Central memory CD8-positive, alpha-beta T cell (primary cell): Measurements from ENCODE around the gene ACTG2.

Experiments used
- ATAC-seq: fragments of 150-1000 bp; cut with Tn5 transposase; replicated peaks from 2 replicates; pipeline ENCODE4 v1.10.0; 2022; ENCODE audit warnings: mild to moderate bottlenecking, moderate FRiP score, moderate number of reproducible peaks; ENCODE audit not compliant: poor library complexity, severe bottlenecking; ENCODE audit errors: extremely low read depth
- DNase-seq, 2 donors: peaks; one replicate each; pipeline ENCODE4 v3.0.0; 2021; ENCODE audit warnings: low spot score in 2 of 2
- H3K27ac Mint-ChIP-seq: one replicate; pipeline ENCODE4 v1.8.0; 2022; ENCODE audit warnings: low read depth, mild to moderate bottlenecking, moderate library complexity, mixed read lengths
- H3K27me3 Mint-ChIP-seq: one replicate; pipeline ENCODE4 v1.8.0; 2022; ENCODE audit warnings: mixed read lengths
- H3K36me3 Mint-ChIP-seq: one replicate; pipeline ENCODE4 v1.8.0; 2022; ENCODE audit warnings: mild to moderate bottlenecking, moderate library complexity, mixed read lengths; ENCODE audit not compliant: insufficient read depth
- H3K4me1 Mint-ChIP-seq: one replicate; pipeline ENCODE4 v1.8.0; 2022; ENCODE audit warnings: mixed read lengths
- H3K4me3 Mint-ChIP-seq: one replicate; pipeline ENCODE4 v1.8.0; 2022; ENCODE audit warnings: mild to moderate bottlenecking, moderate library complexity, mixed read lengths
- H3K9me3 Mint-ChIP-seq: one replicate; pipeline ENCODE4 v1.8.0; 2022; ENCODE audit warnings: mixed read lengths

The ACTG2 gene

DNA sequence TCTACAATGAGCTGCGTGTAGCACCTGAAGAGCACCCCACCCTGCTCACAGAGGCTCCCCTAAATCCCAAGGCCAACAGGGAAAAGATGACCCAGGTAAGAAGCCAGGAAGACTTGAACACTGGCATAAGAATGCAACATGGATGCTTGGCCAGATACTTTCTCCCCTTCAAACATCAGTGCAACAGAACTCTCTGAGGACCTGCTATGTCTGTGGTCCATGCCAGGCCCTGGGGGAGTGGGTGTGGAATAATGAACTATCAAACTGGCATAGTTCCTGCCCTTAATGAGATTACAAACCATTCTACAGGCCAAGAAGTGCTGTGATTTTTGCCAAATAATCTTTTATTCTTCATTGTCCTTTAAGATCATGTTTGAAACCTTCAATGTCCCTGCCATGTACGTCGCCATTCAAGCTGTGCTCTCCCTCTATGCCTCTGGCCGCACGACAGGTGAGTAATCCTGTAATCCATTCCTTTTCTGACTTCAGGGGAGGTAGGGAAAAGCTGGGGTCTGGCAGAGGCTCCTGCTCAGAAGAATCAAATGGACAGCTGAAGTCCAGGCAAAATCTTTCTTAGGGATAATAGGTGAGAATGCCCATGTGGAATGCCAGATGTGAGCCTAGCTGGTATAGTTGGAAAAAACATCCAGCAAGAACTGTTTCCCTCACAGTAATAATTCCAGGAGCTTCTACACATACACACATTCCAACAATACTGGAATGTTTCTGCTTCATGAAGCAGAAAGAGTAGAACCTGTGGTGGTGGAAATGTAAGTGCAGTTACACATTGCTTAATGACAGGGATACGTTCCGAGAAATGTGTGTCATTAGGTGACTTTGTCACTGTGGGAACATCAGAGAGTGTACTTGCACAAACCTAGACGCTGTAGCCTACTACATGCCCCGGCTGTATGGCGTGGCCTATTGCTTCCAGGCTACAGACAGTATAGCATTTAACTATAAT is 16.2 kb downstream of the ACTG2 start:
- no peak for DNase-seq
- ATAC-seq = no peak
- Mint-ChIP-seq H3K9me3 (no peaks in the 10 kb centered on the region), H3K27me3 (no peaks in the 10 kb centered on the region), H3K27ac (no peak overlapping the region), H3K4me3 (no peak overlapping the region), H3K4me1 (no peaks in the 10 kb centered on the region), H3K36me3 (no peaks in the 10 kb centered on the region)

DNA sequence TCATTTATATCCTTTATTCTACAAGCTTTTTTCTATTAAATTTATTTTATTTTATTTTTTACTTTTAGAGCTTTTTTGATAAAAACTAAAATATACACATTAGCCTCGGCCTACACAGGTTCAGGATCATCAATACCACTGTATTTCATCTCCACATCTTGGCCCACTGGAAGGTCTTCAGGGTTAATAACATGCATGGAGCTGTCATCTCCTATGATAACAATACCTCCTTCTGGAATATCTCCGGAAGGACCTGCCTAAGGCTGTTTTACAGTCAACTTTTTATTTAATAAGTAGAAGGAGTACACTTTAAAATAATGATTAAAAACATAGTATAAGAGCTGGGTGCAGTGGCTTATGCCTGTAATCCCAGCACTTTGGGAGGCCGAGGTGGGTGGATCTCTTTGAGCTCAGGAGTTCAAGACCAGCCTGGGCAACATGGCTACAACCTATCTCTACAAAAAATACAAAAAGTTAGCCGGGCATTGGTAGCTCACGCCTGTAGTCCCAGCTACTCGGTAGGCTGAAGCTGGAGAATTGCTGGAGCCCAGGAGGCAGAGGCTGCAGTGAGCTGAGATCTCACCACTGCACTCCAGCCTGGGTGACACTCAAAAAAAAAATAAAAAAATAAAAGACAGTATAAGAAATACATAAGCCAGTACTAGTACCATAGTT is 18.2 kb downstream of the ACTG2 start:
- Mint-ChIP-seq H3K9me3 (no peaks in the 10 kb centered on the region), H3K4me3 (no peak overlapping the region), H3K27me3 (no peaks in the 10 kb centered on the region), H3K4me1 (no peaks in the 10 kb centered on the region), H3K27ac (no peak overlapping the region), H3K36me3 (peaks cover 3% of the 10 kb centered on the region)
- DNase-seq (no peak), ATAC-seq (no peak)

GRCh38 chr2:73911548-73912208 is 18.9 kb downstream of the ACTG2 start:
- Mint-ChIP-seq H3K4me3 (no peak overlapping the region), H3K27me3 (no peaks in the 10 kb centered on the region), H3K4me1 (no peaks in the 10 kb centered on the region), H3K9me3 (no peaks in the 10 kb centered on the region), H3K27ac (no peak overlapping the region), H3K36me3 (peaks cover 3% of the 10 kb centered on the region)
- no peak for DNase-seq
- no peak for ATAC-seq

- Mint-ChIP-seq H3K4me1 (no peaks in the 10 kb centered on the region), H3K9me3 (no peaks in the 10 kb centered on the region), H3K4me3 (no peak overlapping the region), H3K27ac (no peak overlapping the region), H3K27me3 (no peaks in the 10 kb centered on the region), H3K36me3 (peaks cover 3% of the 10 kb centered on the region)
- DNase-seq = no peak
- ATAC-seq = no peak
Measured at GRCh38 chr2:73913414-73914054, 20.7 kb downstream of the ACTG2 start.

GRCh38 chr2:73914667-73915066 is 21.9 kb downstream of the ACTG2 start:
- Mint-ChIP-seq H3K27me3 (no peaks in the 10 kb centered on the region), H3K27ac (no peak overlapping the region), H3K4me1 (no peaks in the 10 kb centered on the region), H3K9me3 (no peaks in the 10 kb centered on the region), H3K4me3 (no peak overlapping the region), H3K36me3 (peaks cover 3% of the 10 kb centered on the region)
- no peak for DNase-seq
- no peak for ATAC-seq

DNA sequence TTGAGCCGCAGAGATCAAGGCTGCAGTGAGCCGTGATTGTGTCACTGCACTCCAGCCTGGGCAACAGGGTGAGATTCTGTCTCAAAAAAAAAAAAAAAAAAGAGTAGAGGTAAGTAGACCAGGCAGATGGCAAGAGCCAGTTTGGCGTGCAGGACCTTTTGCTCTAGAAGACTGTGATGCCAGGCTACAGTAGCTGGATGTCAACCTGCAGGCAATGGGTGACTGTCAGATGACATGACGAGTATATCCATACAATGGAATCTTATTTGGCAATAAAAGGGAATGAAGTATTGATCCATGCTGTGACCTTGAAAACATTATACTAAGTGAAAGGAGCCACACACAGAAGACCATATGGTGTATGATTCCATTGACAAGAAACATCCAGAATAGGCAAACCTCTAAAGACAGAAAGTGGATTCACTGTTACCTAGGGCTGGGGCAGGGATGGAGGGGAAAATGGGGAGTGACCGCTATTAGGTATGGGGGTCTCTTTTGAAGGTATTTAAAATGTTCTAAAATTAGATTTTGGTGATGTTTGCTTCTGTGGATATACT is 22.7 kb downstream of the ACTG2 start:
- no peaks in the 10 kb centered on the region for H3K27me3 Mint-ChIP-seq
- ATAC-seq (no peak), DNase-seq (no peak)
- no peaks in the 10 kb centered on the region for H3K4me1 Mint-ChIP-seq
- no peak overlapping the region for H3K27ac Mint-ChIP-seq
- H3K36me3 Mint-ChIP-seq = peaks cover 3% of the 10 kb centered on the region
- H3K4me3 Mint-ChIP-seq = no peak overlapping the region
- no peaks in the 10 kb centered on the region for H3K9me3 Mint-ChIP-seq

DNA sequence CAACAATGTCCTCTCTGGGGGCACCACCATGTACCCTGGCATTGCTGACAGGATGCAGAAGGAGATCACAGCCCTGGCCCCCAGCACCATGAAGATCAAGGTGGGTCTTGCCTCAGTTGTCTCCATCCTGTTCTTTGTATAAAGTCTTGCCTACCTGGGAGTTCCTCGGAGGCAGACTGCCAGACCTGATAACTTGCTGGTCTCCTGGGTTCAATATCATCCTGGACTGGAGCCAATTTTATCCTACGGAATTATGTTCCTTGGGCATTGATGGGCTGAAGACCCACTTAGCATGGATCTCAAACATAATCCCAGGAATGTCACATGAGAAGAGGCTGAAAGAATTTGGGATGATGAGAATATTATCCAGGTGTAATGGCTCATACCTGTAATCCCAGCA is 23.9 kb downstream of the ACTG2 start:
- Mint-ChIP-seq H3K4me1 (no peaks in the 10 kb centered on the region), H3K27me3 (no peaks in the 10 kb centered on the region), H3K27ac (no peak overlapping the region), H3K36me3 (peaks cover 3% of the 10 kb centered on the region), H3K4me3 (no peak overlapping the region), H3K9me3 (no peaks in the 10 kb centered on the region)
- DNase-seq (no peak), ATAC-seq (no peak)

DNA sequence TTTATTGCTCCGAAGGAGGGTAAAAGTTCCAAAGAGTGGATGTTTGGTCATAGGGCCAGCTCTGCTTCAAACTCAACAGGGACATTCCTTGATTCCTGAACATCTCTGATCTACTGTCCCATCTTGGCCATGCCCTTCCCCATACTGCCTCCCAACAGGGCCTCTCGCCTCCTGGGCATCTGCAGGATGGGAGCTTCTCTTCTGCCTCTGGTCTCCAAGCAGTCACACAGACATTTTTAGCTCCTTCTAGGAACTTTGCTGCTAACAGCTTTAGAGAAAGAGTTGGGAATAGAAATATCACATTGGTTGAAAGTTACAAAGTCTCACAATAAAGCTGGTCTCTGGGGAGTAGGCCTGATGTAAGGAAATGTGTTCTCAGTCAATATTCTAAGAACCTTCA is 24.5 kb downstream of the ACTG2 start:
- Mint-ChIP-seq H3K27me3 (no peaks in the 10 kb centered on the region), H3K9me3 (no peaks in the 10 kb centered on the region), H3K36me3 (peaks cover 3% of the 10 kb centered on the region), H3K27ac (no peak overlapping the region), H3K4me1 (no peaks in the 10 kb centered on the region), H3K4me3 (no peak overlapping the region)
- no peak for ATAC-seq
- no peak for DNase-seq

DNA sequence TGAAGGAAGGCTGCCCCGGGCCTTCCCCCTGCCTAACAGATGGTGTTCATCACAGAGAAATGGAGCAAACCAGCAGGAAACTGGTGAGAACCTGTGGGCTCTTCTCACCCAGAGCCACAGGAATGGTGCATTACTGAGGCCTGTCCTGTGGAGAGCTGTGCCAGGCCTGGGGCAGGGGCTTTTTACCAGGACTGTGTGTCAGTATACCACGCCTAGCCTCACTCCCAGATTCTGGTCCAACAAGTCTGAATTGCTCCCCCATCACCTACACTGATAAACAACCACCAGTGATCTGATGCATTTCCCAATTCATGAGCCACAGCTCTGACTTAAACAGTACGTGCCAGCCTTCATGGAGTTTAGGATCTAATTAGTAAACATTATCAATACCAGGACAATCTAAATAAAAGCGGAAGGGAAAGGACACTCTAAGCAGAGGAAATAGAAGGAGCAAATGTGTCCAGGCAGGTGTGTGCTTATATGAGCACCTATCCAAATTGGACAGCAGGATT is 24.9 kb downstream of the ACTG2 start:
- H3K4me3 Mint-ChIP-seq = no peak overlapping the region
- no peak for ATAC-seq
- H3K27ac Mint-ChIP-seq = no peak overlapping the region
- no peaks in the 10 kb centered on the region for H3K9me3 Mint-ChIP-seq
- DNase-seq = no peak
- H3K4me1 Mint-ChIP-seq = no peaks in the 10 kb centered on the region
- H3K27me3 Mint-ChIP-seq = no peaks in the 10 kb centered on the region
- H3K36me3 Mint-ChIP-seq = peaks cover 3% of the 10 kb centered on the region

GRCh38 chr2:73918856-73919255 is 26.0 kb downstream of the ACTG2 start:
- H3K36me3 Mint-ChIP-seq = peaks cover 3% of the 10 kb centered on the region
- no peak for DNase-seq
- H3K4me3 Mint-ChIP-seq = no peak overlapping the region
- H3K9me3 Mint-ChIP-seq = no peaks in the 10 kb centered on the region
- no peaks in the 10 kb centered on the region for H3K27me3 Mint-ChIP-seq
- no peaks in the 10 kb centered on the region for H3K4me1 Mint-ChIP-seq
- ATAC-seq = no peak
- no peak overlapping the region for H3K27ac Mint-ChIP-seq

GRCh38 chr2:73919596-73920228 is 26.9 kb downstream of the ACTG2 start:
- Mint-ChIP-seq H3K27ac (no peak overlapping the region), H3K4me1 (no peaks in the 10 kb centered on the region), H3K36me3 (peaks cover under 1% of the 10 kb centered on the region), H3K27me3 (no peaks in the 10 kb centered on the region), H3K9me3 (no peaks in the 10 kb centered on the region), H3K4me3 (no peak overlapping the region)
- no peak for DNase-seq
- ATAC-seq = no peak
